NCI-H2227 treated with DMSO at 0.1 percent for 48 hours (cell line): ENCODE data around the gene IQSEC3.
"Not testable (repeated sequence)": the region's sequence is repeated elsewhere in the genome, so short reads cannot be mapped to it uniquely, and the experiment has no call there.

Experiments used
- DNase-seq: peaks from one replicate; lab custom pipeline; 2025; lab: John Stamatoyannopoulos, UW

Gene IQSEC3

DNA sequence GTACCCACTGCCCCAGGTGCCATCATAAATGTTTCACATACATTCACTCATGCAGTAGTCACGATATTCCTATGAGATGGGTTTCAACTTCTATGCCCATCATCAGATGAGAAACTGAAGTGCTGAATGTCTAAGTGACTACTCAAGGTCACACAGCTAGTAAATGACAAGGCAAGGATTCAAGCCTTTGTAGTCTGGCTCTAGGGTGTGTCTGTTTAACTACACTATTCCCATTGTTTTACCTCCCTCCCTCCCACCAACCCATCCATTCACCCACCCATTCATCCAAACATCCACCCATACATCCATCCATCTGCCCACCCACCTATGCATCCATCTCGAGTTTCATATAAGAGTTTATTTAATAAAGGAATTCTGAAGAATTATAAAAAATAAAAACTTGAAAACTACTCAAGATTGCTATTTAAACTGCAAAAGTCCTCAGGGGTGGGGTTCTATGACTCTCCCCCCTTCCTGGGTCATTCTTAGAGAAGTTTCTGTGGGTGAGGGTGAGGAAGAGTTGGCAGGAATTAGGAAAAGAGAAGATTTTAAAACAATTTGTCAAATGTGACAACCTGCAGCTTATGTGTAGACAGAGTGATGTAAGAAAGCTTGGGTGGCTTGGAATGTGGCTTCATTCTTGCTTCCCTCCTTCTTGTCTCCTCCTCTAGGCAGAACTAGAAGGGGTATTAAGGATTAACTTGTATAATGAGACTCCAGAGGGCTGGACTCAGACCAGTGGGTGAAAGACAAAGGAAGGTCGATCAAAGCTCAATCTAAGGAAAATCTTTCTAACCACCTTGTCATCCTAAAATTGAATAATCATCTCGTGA, 13.4 kb upstream of the IQSEC3 start:
- DNase-seq: not testable (repeated sequence)

DNA sequence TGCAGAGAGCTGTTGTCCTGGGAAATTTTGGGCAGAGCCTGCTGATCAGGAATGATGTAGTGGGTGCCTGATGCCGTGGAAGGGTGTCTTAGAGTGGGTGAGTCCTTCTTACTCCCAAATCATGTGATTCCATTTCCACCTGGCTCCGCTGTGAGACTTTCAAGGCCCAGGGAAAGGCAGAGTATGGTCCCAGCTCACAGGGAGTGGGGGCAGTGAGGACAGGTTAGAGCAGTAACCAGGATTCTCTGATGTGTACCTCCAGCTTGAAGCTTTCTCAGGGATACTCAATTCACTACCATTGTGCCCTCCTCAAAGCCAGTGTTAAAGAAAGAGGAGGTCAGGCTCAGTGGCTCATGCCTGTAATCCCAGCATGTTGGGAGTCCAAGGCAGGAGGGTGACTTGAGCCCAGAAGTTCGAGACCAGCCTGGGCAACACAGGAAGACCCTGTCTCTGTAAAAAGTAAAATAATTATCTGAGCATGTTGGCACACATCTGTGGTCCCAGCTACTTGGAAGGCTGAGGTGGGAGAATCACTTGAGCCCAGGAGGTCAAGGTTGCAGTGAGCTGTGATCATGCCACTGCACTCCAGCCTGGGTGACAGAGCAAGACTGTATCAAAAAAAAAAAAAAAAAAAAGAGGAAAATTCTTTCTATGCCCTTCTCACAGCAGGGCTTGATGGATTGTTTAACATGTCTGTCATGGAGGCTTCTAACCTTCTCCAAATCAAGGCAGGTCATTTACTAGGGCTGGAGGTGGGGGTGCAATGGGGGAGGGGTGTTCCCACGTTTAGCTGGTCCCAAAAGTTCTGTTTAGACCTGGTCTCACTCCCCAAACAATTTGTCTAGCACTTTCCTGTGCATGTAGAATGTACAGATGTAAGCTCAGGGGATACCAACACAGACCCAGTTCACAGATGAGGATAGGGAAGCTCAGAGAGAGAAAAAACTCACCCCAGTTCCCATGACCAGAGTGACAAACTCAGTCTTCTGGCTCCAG, 12.5 kb upstream of the IQSEC3 start:
- DNase-seq: no peak

DNA sequence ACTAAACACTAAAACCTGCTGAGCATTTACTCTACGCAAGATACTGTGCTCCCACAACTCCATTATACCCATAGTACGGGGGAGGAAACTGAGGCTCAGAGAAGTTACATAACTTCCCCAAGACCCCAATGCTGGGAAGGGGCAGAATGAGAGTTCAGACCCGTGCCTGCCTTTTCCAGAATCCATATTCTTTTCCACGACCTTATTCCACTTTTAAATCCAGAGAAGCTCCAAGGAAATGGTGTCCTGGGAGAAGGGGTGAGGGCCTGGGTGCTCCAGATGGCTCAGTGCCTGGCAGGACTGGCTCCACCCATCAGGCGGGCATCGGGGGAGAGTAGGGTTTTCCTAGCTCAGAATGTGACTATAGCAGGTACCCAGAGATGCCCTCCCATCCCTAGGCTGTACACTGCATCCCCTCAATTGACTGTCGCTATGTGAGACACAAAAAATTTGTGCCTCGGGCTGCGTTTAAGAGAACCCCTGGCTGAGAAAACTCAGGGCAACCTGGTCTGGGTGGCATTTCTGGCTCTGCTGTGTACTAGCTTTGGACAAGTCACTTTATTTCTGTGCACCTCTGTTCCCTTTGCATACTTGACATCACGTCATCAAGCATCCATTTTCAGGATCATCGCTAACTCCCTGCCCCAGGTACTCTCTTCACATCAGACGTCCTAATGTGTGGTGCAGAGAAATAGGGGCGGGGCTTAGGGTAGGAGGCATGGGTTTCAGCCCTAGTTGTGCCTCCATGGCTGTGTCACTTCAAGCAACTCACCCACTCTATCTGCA, 11.6 kb upstream of the IQSEC3 start:
- no peak for DNase-seq

DNA sequence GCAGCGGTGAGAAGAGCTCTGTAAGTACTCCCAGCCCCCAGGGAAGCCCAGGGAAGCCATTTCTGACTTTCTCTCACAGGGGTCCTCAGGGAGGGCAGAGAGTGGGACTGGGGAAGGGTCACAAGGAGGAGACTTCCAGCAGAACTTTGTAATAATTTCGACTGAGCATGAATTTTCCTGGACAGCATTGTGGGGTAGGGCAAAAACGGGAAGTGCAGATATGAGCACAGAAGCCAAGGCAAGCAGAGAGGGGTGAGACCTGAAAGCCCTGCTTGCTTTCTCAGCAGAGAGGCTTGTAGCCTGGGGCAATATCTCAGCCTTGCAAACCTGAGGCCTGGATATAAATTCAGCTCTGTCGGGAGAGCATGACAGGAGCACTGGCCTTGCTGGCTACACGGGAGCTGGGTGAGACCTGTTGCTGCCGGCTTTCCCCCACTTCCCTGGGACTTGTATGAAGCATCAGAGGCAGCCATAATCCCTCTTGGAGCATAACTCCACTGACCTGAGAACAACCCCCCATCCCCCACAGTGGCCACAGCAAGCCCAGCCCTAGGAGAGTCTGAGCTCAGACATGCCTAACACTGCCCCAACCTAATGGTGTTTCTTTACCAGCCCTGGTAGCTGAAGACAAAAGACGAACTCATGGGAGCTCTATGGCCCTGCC, 9.8 kb upstream of the IQSEC3 start:
- no peak for DNase-seq

DNA sequence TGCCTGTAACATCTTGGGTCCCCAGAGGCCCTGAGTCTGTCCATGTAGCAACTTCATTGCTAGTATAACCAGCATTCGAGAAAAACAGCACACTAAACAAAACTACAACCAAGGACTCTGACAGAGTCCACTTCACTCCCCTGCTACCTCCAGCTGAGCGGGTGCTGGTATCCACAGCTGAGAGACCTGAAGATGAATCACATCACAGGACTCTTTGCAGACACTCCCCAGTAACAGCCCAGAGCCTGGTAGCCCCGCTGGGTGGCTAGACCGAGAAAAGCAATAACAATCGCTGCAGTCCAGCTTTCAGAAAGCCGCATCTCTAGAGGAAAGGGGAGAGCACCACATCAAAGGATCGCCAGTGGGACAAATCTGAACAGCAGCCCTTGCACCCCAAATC, 9.0 kb upstream of the IQSEC3 start:
- no peak for DNase-seq

DNA sequence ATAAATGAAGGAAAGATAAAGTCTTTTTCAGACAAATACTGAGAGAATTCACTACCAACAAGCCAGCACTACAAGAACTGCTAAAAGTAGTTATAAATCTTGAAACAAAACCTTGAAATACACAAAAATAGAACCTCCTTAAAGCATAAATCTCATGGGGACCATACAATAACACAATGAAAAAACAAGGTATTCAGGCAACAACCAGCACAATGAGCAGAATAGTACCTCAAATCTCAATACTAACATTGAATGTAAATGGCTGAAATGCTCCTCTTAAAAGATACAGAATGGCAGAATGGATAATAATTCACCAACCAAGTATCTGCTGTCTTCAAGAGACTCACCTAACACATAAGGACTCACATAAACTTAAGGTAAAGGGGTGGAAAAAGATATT, 7.7 kb upstream of the IQSEC3 start:
- no peak for DNase-seq

DNA sequence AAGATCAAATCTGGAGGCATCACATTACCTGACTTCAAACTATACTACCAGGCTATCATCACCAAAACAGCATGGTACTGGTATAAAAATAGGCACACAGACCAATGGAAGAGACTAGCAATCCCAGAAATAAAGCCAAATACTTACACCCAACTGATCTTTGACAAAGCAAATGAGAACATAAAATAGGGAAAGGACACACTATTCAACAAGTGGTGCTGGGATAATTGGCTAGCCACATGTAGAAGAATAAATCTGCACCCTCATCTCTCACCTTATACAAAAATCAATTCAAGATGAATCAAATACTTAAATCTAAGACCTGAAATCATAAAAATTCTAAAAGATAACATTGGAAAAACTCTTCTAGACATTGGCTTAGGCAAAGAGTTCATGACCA, 4.7 kb upstream of the IQSEC3 start:
- not testable (repeated sequence) for DNase-seq

DNA sequence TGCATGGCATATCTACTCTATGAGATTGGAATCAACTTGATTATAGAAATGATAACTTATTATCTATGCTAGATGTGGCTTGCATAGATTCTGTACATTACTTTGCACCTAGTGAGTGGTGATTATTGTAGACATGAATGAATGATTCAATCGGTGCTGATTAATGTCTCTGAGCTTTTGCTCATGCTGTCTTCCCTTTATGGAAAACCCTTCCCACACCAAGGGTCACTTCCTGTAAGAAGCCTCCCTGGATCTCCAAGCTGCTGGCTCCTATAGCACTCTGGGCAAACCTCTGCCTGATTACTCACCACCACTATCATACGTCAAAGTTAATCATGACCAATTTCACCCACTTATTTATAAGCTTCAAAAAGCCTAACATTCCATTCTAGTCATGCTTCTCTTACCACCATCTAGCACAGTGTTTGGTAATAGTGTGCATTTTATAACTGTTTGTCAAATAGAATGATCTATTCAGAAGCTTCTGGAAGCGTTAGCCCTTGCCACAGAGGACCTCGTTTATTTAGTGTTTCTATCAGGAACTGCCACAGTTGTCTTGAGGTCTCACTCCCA, 990 bp upstream of the IQSEC3 start:
- not testable (repeated sequence) for DNase-seq

DNA sequence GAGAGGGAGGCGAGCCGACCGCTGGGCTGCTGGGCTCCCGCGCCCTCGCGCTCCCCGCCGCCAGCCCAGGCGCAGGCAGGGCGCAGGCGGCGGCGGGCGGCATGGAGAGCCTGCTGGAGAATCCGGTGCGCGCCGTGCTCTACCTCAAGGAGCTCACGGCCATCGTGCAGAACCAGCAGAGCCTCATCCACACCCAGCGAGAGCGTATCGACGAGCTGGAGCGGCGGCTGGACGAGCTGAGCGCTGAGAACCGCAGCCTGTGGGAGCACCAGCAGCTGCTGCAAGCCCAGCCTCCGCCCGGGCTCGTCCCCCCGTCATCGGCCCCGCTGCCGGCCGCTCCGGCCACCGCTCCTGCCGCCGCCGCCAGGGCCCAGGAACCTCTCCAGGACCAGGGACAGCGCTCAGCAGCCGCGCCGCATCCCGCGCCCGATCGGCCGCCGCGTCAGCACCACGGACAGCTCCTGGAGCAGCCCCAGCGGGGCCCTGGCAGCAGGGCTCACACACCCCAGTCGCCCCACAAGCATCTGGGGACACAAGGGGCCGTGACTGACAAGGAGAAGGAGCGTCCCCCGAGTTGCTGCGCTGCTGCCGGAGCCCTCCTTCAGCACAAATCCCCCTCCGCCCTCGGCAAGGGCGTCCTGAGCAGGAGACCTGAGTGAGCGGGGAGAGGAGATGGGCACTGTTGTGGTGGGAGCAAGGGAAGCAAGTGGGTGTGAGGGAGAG, 376 bp downstream of the IQSEC3 start:
- not testable (repeated sequence) for DNase-seq

DNA sequence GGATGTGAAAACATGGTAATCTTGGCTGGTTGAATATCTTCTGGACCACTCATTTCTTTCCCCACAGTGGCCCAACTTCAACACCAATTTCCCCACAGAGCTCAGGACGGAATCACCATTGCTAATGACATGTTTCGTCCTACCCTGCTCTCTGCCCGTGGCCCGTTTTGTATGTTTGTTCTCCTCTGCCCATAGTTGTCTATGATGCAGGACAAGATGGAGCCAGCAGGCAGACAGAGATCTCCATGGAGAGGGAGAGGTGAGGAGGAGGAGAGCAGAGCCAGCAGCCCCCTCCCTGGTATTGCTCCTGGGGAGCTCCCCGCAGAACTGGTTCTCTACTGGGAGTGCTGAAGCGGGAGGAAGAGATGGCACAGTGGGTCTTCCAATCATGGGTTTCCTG, 3.1 kb downstream of the IQSEC3 start:
- not testable (repeated sequence) for DNase-seq

DNA sequence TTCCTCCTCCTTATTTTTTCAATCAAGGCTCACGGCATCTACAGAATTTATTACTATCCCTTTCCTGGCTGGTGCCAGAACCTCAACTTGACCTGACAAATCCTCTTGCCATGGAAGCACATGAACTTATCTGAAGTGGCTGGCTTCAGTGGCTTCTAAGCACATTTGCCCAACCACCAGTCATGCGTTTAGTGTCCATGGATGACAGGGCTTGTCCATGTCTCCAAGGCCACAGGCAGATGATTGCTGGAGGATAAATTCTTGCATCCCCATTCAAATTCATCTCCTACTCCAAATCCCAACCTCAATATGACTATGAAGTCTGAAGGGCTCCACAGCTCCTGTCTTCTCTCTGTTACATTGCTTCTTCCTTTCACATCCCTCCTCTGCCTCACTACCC, 4.0 kb downstream of the IQSEC3 start:
- DNase-seq: not testable (repeated sequence)

DNA sequence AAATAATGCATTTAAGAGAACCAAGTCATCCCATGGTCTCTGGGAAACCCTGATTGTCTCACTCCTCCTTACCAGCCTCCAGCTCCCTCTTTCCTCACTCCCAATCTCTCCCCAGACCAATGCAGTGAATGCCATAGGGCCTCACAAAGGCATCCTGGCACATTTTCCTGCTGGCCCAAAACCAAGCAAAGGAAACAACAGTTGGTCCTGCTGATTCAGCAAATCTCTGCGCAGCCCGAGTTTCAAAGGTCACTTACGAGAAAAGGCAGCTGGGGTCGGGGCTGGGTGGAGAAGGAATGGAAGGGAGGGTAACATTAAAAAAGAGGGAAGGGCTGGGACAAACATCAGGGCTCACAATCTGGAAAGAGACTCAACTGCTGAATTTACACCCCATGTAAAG, 5.5 kb downstream of the IQSEC3 start:
- not testable (repeated sequence) for DNase-seq

DNA sequence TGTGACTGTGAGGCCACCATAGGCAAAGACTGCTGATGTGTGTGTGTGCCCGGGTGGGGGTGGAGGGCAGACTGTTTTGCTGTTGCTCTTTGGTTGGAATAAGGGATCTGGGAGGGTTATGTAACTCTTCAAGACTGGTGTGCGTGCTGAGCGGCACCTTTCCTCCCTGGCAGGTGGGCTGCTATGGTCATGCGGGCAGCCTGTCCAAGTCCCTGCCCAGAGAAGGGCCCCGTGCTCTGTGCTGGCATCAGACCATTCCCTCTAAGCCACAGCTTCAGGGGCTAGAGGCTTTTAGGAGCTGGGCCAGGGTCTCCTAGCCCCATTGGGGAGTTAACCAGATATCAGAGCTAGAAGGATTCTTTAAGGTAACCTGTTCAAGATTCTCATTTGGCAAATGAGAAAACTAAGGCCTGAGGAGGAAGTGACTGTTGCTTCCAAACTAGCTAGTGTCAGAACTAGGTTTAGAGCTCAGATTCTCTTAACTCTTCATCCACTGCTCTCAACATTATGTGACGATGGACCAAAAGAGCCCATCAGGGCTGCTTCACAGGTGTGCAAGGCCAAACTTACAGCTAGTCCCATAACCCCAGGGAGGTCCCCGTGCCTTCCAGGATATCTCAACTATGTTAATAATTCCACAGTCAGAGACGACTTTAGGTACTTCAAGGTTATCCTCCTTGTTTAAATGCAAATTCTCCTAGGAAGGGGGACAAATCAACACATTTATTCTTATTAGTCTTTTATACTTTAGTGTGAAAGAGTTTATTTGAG, 8.0 kb downstream of the IQSEC3 start:
- not testable (repeated sequence) for DNase-seq

DNA sequence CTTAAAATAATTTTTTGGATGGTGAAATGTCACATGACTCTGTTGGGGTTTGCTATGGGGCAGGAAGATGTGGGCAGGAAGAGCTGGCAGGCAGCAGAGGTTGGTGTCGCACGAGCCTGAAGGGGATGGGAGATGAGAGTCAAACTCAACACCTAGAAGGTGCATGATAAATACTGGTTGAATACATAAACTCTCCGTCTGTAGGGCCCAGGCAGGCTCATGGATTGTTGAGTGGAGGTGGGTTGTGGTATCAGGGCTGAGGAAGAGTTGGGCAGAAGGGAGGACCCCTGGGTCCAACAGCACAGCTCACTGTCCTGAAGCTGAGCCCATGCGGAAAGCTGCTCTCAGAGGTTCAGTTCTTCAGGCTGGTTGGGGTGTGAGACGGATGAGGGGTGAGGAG, 9.0 kb downstream of the IQSEC3 start:
- DNase-seq: not testable (repeated sequence)

DNA sequence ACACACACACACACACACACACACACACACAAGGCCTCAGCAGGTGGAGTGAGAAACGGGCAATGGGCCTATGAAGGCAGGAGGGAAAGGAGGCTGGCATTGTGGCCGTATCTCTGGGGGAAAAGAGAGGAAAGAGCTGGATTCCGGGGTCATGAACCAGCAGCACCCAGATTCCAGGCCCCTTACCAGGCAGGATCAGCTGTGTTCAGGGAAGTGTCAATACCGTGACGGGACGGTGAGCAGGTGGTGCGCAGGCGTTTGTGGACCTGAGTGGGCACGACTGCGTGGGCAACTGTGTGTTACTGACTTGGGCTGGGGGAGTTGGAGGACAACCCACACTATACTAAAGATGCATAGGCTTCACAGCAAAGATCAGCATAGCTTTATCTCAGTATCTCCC, 9.5 kb downstream of the IQSEC3 start:
- not testable (repeated sequence) for DNase-seq

DNA sequence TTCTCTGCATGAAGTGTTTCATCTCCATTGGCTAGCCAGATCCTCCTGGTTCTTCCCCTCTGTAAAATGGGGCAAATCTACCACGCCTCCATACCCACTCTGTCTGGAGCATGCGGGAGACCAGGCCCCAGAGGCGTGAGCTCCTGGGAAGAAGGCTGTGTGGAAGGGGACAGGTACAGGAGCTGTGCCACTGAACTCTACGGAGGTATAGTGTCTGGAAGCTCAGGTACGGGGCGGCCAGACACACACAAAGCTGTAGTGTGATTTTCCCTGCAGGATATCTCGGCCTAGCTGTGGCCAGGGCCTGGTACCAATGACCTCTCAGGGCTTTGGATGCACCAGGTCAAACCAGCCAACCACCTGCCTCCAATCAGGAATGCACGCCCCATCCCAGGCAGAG, 10.0 kb downstream of the IQSEC3 start:
- DNase-seq: not testable (repeated sequence)

DNA sequence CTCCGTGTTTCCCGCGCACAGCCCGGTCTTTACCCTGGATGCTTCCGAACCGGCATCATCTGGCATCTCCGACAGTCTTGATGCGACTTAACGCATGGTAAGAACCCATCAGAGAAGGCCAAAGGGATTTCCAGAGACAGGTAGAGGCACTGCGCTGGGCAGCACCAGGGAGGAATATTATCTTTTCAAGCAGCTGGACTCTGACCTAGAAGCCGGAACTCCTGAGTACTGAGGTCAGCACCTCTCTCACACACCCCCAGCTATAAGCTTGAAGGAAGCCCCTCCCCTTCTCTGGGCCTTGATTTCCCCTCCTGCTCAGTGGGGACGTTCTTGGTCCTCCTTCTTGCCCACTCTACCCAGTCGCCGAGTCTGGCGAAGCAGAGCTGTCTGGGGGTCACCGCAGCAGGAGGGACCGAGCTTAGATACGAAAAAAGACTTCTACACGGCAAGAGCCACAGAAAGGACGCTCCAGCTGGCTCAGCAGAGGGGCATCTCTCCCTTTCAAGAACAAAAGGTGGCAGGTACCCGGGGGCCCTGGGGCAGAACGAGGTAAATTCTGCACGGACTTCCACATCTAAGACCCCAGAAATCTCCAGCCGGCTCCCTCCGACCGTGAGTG, 10.6 kb downstream of the IQSEC3 start:
- not testable (repeated sequence) for DNase-seq

DNA sequence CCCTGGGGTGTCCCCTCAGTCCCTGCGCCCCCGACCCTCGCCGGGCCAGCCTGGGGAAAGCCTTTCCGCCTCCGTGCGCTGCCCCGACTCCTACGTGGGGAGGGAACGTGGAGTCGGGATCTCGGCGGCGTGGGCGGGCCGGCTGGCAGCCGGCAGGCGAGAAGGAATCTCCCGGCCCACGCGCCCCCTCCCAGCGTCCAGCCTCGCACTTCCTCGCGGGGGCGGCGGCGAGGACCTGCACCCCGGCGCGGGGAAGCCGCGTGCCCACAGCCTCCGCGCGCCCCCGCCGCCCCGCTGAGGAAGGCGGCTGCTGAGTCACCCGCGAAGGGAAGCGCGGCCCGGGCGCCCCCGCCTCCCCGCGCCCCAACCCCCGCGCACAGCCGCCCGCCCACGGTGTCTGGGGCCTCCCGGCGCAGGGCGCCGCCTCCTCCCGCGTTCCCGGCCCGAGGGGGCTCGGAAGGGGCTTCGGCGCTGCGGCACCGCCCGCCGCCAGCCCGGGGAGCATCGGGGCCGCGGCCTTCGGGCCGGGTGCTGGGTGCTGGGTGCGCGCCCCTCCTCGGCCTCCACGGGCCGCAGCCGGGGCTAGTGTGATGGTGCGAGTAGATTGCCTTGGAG, 11.3 kb downstream of the IQSEC3 start:
- DNase-seq: not testable (repeated sequence)

DNA sequence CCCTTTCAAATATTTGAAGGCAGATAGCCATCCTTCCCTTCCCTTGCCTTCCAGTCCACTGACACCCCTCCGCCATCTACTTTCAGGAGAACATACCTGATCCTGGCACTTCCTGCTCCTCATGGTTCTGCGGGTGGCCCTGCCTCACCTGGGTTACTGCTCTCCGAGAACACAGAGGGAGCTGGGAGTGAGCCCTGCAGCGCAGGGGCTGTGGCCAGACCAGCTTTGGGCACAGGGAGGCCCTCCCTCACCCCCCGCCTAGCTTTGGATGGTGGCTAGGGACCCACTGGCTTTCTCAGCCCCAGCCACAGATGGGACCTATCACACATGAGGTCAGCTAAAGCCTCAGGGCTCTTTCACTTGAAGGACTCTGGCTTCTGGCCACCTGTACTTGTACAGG, 12.4 kb downstream of the IQSEC3 start:
- DNase-seq: no peak
